Measurements from ENCODE around the gene CDC26.
"Not testable (repeated sequence)": the region's sequence is repeated elsewhere in the genome, so short reads cannot be mapped to it uniquely, and the experiment has no call there.

The CDC26 gene

DNA sequence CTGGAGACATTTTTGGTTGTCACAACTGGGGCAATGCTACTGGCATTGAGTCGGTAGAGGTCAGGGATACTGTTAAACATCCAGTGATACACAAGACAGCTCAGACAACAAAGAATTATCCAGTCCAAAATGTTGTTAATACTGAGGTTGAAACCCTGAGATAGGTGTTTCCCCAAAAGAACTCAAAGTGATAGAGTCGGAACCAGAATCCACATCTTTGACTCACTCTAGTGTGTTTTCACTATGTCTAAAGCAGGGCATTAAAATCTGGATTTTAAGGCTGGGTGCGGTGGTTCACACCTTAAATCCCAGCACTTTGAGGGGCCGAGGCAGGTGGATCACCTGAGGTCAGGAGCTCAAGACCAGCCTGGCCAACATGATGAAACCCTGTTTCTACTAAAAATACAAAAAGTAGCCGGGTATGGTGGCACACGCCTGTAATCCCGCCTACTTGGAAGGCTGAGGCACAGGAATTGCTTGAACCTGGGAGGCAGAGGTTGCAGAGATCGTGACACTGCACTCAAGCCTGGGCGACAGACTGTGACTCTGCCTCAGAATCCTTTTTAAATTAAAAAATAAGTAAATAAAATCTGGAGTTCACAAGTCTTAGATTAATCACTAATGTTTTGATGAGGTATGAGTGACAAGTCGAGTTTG lies 37.0 kb downstream of the CDC26 start:
- H3K36me3 ChIP-seq (ENCODE audit: insufficient read depth, low read length): no peaks in the 10 kb centered on the region
- H3K9me3 ChIP-seq (ENCODE audit: low read length): no peaks in the 10 kb centered on the region
- no peaks in the 10 kb centered on the region for H3K79me2 ChIP-seq (ENCODE audit: insufficient read depth, low read length)
- H3K4me2 ChIP-seq (ENCODE audit: low read length): no peak overlapping the region
- H3K4me1 ChIP-seq (ENCODE audit: insufficient read depth, low read length, severe bottlenecking): peaks cover 5% of the 10 kb centered on the region
- H4K20me1 ChIP-seq (ENCODE audit: insufficient read depth, low read length): no peaks in the 10 kb centered on the region
- no peak overlapping the region for H3K9ac ChIP-seq (ENCODE audit: low read length)
- no peaks in the 10 kb centered on the region for H3F3A ChIP-seq (ENCODE audit: insufficient read depth, low read length)
- no peaks in the 10 kb centered on the region for H3K27me3 ChIP-seq (ENCODE audit: insufficient read depth, low read length)
- H3K9me2 ChIP-seq (ENCODE audit: low read depth, low read length): no peaks in the 10 kb centered on the region
- H3K27ac ChIP-seq (ENCODE audit: low read depth, low read length, poor library complexity, severe bottlenecking): no peak overlapping the region
- H2AFZ ChIP-seq (ENCODE audit: low read length): no peak overlapping the region
- no peak overlapping the region for H3K4me3 ChIP-seq (ENCODE audit: low read depth, low read length, poor library complexity, severe bottlenecking)
- no peak for TF ChIP-seq CTCF (IDR thresholded peaks at IDR 0.05; ENCODE audit: low read length)
- no peak for TF ChIP-seq EZH2 (IDR thresholded peaks at IDR 0.05; ENCODE audit: borderline replicate concordance, low read length)

DNA sequence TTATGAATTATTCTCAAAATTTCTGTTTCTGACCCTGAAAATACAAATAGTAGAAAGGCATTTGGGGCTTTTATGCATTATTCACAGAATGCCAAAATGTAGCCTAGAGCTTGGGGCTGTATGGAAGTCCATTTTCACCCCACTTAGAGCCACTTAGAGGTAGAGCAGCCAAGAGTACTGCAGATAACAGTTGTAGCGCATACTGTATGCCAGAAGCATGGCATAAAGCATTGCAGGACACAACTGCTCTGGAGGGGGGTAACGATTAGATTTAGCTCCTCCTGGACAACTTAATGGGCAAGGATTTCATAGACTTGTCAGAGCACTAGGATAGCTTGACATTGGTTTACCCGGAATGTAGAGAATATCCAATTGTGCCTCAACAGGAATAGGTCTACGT lies 38.3 kb downstream of the CDC26 start:
- no peaks in the 10 kb centered on the region for H3K9me2 ChIP-seq (ENCODE audit: low read depth, low read length)
- no peaks in the 10 kb centered on the region for H3K79me2 ChIP-seq (ENCODE audit: insufficient read depth, low read length)
- no peaks in the 10 kb centered on the region for H3K36me3 ChIP-seq (ENCODE audit: insufficient read depth, low read length)
- no peaks in the 10 kb centered on the region for H3F3A ChIP-seq (ENCODE audit: insufficient read depth, low read length)
- no peaks in the 10 kb centered on the region for H4K20me1 ChIP-seq (ENCODE audit: insufficient read depth, low read length)
- no peaks in the 10 kb centered on the region for H3K27me3 ChIP-seq (ENCODE audit: insufficient read depth, low read length)
- H3K9me3 ChIP-seq (ENCODE audit: low read length): no peaks in the 10 kb centered on the region
- no peak overlapping the region for H3K4me2 ChIP-seq (ENCODE audit: low read length)
- H3K27ac ChIP-seq (ENCODE audit: low read depth, low read length, poor library complexity, severe bottlenecking): no peak overlapping the region
- H3K9ac ChIP-seq (ENCODE audit: low read length): no peak overlapping the region
- TF ChIP-seq EZH2 (IDR thresholded peaks at IDR 0.05; ENCODE audit: borderline replicate concordance, low read length): no peak
- no peak for TF ChIP-seq CTCF (IDR thresholded peaks at IDR 0.05; ENCODE audit: low read length)
- peaks cover 17% of the 10 kb centered on the region for H3K4me1 ChIP-seq (ENCODE audit: insufficient read depth, low read length, severe bottlenecking)
- no peak overlapping the region for H2AFZ ChIP-seq (ENCODE audit: low read length)
- H3K4me3 ChIP-seq (ENCODE audit: low read depth, low read length, poor library complexity, severe bottlenecking): no peak overlapping the region

DNA sequence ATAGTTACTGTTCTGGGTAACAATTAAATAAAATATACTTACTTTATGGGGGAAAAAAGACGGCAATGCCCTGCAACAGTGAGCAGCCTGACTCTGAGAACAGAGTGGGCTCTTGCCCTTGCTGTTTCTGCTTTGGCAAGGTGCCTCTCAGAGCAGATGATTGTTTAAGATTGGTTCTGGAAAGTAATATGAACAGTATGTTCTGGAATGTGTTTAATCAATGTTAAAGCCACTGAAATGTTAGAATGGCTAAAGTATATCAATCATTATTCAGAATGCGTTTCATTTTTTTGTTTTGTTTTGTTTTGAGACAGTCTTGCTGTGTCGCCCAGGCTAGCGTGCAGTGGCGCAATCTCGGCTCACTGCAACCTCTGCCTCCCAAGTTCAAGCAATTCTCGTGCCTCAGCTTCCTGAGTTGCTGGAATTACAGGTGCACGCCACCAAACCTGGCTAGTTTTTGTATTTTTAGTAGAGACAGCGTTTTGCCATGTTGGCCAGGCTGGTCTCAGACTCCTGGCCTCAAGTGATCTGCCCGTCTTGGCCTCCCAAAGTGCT lies 39.6 kb downstream of the CDC26 start:
- H4K20me1 ChIP-seq (ENCODE audit: insufficient read depth, low read length); H2AFZ ChIP-seq (ENCODE audit: low read length); H3K9me3 ChIP-seq (ENCODE audit: low read length); H3F3A ChIP-seq (ENCODE audit: insufficient read depth, low read length); H3K27ac ChIP-seq (ENCODE audit: low read depth, low read length, poor library complexity, severe bottlenecking); H3K4me2 ChIP-seq (ENCODE audit: low read length); H3K27me3 ChIP-seq (ENCODE audit: insufficient read depth, low read length); H3K79me2 ChIP-seq (ENCODE audit: insufficient read depth, low read length); H3K4me3 ChIP-seq (ENCODE audit: low read depth, low read length, poor library complexity, severe bottlenecking); H3K9ac ChIP-seq (ENCODE audit: low read length); H3K36me3 ChIP-seq (ENCODE audit: insufficient read depth, low read length); H3K9me2 ChIP-seq (ENCODE audit: low read depth, low read length): not testable (repeated sequence)
- peaks cover 17% of the 10 kb centered on the region for H3K4me1 ChIP-seq (ENCODE audit: insufficient read depth, low read length, severe bottlenecking)

DNA sequence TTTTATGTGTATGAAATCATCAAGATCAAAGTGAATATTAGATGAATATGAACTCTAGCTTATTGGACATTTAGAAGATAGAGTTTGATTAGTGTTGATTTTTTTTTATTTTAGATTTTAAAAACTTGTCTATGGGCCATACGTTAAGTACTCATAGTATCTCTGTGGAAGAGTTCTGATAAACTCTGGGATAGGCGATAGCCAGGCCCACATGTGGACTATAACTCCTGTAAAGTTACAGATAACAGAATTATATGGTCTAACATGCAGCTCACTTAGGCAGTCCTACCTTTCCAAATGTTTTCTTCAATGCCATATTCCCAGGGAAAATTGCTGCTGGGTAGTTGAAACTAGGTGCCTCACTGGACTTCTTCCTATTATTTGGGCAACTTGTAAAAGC lies 43.7 kb downstream of the CDC26 start:
- TF ChIP-seq CTCF (IDR thresholded peaks at IDR 0.05; ENCODE audit: low read length) (no peak), EZH2 (IDR thresholded peaks at IDR 0.05; ENCODE audit: borderline replicate concordance, low read length) (no peak)
- Histone ChIP-seq H3K9me2 (ENCODE audit: low read depth, low read length) (no peaks in the 10 kb centered on the region), H3K27ac (ENCODE audit: low read depth, low read length, poor library complexity, severe bottlenecking) (no peak overlapping the region), H3K27me3 (ENCODE audit: insufficient read depth, low read length) (no peaks in the 10 kb centered on the region), H3K9ac (ENCODE audit: low read length) (no peak overlapping the region), H3K9me3 (ENCODE audit: low read length) (no peaks in the 10 kb centered on the region), H3F3A (ENCODE audit: insufficient read depth, low read length) (no peaks in the 10 kb centered on the region), H3K36me3 (ENCODE audit: insufficient read depth, low read length) (no peaks in the 10 kb centered on the region), H3K4me2 (ENCODE audit: low read length) (no peak overlapping the region), H2AFZ (ENCODE audit: low read length) (no peak overlapping the region), H4K20me1 (ENCODE audit: insufficient read depth, low read length) (no peaks in the 10 kb centered on the region), H3K4me3 (ENCODE audit: low read depth, low read length, poor library complexity, severe bottlenecking) (no peak overlapping the region), H3K79me2 (ENCODE audit: insufficient read depth, low read length) (no peaks in the 10 kb centered on the region), H3K4me1 (ENCODE audit: insufficient read depth, low read length, severe bottlenecking) (peaks cover 17% of the 10 kb centered on the region)

Measured in OCI-LY1 (cell line).